GM18907 (cell line): Measurements from ENCODE around the gene SIAH1.
"Not testable (repeated sequence)": the region's sequence is repeated elsewhere in the genome, so short reads cannot be mapped to it uniquely, and the experiment has no call there.

Experiments
- ATAC-seq: cut with Tn5 transposase; IDR thresholded peaks from one replicate; pipeline ENCODE4 v1.9.1; 2021; ENCODE audit warnings: mild to moderate bottlenecking, moderate library complexity; ENCODE audit not compliant: unreplicated experiment

SIAH1 gene

DNA sequence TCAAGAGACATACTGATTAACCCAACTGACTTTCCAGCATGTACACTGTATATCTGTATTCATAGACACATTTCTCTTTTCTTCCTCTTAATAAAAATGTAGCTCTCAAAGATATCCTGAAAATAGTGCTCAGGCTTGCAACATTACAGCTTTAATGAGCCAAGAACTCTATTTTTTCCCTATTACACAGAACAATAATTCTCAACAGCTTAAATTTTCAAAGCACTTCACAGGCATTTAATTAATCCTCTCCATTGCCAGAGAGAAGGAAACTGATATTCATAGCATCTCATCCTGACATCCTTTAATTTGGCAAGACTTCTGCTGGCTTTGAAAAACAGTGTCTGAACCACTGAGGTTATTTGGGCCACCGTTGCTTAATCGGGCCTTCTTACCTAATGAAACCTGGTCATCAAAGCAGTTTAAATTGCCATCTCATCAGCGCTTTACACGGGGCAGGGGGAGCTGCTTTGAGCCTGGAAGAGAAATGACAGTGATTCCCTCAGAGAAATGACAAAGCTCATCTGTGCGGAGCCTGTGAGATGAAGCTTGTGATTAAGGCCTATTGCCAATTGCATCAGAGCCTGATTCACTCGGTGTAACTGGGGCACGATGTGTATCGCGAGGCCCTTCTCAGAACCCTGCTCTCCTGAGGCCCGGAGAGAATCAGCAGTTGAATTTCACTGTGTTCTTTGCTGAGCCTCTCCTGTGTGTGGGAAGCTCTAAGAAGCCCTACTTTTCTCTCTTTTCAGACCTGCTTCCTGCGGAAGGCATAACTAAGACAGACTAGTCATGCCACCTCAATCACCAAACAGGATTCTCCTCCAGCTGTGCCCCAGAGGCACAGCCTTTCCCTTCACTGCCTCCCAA lies 8.5 kb upstream of the SIAH1 start:
- ATAC-seq, result no peak

DNA sequence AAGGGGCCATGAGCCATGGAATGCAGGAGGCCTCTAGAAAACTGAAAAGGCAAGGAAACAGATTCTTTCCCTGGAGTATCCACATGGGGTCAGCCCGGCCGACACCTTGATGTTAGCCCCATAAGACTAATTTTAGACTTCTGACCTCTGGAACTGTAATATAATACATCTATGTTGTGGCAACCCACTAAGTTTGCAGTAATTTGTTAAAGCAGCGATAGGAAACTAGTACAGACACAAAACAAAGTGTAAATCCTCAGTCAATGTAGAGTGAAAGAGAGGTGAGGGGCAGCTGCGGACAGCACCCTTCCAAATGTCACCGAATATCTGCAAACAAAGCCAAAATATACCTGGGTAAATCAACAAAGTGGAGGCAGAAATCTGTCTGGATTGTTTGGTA lies 7.2 kb upstream of the SIAH1 start:
- ATAC-seq, result no peak

GRCh38 chr16:48386559-48387312 lies 1.5 kb upstream of the SIAH1 start:
- ATAC-seq, result no peak

DNA sequence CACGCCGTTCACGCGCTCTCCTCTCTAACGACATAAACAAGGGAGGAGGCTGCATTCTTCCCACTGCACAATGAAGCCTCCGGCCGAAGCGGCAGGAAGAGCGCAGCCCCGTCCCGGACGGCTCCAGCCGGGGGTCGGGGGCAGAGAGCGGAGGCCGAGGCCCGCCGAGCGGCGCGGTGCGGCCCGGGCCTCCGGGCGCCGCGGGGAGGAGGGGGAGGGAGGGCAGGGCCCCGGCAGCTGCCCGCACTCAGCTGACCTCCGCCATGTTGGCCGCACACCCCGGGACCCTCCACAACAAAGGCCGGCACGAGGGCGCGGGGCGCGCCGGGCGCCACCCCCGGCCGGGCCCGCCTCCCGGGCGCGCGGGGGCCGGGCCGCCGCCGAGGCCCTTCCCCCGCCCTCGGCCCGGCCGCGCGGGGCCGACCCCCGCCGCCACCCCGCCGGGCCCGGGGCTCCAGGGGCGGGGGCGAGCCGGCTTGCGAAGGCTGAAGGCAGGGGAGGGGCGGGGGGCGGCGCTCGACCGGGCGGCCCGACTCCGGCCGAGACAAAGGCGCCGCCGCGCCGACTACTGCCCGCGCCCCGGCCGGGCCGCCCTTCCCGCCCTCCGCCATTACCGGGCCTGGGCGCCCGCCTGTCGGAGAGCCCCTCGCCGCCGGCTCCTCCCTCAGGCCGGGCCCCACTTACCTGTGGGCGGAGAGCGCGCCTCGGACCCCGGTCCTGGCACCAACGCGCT lies 527 bp downstream of the SIAH1 start:
- ATAC-seq, result peak; percentile 60

DNA sequence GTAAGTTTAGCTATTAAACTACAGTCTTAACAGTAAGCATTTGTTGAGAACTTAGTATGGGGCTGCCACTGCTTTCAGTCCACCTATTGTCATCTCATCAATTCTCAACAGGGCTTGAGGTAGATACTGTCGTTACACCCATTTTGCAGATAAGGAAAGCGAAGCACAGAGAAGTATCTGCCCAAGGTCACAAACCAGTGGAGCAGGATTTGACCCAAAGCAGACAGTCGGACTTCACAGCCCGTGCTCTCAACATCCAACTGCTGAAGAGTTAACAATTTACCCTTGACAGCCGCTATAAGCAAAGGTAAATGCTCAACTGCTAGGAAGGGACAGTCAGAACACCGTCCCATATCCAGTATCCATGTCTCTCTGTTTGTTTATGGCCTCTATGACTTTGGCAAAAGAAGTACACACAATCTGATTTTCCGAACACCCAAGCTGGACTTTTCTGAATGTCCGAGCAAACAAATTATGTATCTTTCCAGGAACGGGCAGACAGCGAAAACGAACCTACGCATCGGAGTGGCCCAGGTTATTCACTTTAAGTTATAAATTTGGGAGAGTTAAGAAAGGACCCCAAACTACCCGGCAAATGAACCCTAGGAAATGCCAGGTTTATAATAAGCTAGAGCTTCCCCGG lies 1.2 kb downstream of the SIAH1 start:
- ATAC-seq, result no peak

GRCh38 chr16:48383009-48383876 lies 2.0 kb downstream of the SIAH1 start:
- ATAC-seq, result no peak

DNA sequence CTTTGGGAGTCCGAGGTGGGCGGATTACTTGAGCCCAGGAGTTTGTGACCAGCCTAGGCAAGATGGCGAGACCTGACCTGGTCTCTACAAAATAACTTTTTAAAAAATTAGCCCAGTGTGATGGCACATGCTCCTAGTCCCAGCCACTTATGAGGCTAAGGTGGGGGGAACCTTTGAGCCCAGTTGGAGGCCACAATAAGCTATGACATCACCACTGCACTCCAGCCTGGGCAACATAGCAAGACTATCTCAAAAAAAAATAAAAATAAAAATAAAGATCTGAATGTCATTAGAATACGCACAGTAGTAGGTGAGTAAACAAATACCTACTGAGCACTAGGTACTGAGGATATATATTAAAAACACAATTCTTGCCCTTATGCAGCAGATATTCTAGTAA lies 3.1 kb downstream of the SIAH1 start:
- ATAC-seq, result no peak

DNA sequence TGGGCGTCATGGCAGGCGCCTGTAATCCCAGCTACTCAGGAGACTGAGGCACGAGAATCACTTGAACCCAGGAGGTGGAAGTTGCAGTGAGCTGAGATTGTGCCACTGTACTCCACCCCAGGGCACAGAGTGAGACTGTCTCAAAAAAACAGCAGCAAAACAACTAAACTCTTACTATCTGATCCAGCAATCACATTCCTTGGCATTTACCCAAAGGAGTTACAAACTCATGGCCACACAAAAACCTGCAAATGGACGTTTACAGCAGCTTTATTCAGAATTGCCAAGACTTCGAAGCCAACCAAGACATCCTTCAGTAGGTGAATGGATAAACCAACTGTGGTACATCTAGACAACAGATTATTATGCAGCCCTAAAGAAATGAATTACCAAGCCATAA lies 4.0 kb downstream of the SIAH1 start:
- no peak for ATAC-seq

DNA sequence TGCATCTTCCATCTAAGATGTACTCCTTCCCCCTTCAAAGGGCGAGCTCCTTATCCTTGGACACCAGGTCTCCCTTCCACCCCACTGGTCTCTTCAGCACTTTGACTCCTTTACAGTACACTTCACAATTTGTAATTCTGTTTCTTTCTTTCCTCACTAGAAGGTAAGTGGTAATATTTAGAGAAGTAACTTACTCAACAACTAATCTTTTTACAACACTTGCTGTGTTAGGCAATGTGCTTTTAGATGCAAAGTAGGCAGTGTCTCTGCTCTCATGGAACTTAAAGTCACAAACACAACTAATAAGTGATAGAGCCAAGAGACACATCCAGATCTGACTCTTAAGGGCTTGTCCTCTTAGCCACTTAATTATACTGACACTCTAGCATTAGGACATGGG lies 6.4 kb downstream of the SIAH1 start:
- ATAC-seq, result no peak

GRCh38 chr16:48378276-48378675 lies 6.9 kb downstream of the SIAH1 start:
- no peak for ATAC-seq

DNA sequence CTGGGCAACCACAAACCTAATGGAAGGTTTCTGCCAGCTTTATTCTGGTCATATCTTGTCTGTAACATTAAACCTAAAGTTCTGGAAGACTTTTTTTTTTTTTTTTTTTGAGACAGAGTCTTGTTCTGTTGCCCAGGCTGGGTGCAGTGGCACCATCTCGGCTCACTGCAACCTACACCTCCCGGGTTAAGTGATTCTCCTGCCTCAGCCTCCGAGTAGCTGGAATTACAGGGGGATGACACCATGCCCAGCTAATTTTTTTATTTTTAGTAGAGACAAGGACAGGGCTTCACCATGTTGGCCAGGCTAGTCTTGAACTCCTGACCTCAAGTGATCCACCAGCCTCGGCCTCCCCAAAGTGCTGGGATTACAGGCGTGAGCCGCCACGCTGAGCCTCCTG lies 7.9 kb downstream of the SIAH1 start:
- not testable (repeated sequence) for ATAC-seq

DNA sequence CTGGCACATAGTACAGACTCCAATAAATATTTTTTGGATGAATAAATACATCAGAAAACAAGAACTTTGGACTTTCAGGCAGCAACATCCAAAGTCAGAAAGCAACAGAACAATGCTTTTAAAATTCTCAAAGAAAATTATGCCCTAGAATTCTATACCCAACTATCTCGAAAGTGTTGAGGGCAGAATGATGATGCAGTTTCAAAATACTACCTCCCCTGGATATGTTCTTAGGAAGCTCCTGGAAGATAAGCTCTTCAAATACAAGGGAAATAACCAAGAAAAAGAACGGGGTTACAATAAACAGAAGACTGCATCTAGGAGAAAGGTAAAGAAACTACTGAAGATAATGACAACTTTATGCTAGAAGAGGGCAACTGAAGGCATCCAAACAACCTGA lies 11.0 kb downstream of the SIAH1 start:
- no peak for ATAC-seq

- no peak for ATAC-seq
These were observed 11.8 kb downstream of the SIAH1 start for GRCh38 chr16:48373258-48374029.

- ATAC-seq, result no peak
These were observed 12.5 kb downstream of the SIAH1 start for GRCh38 chr16:48372744-48373143.

DNA sequence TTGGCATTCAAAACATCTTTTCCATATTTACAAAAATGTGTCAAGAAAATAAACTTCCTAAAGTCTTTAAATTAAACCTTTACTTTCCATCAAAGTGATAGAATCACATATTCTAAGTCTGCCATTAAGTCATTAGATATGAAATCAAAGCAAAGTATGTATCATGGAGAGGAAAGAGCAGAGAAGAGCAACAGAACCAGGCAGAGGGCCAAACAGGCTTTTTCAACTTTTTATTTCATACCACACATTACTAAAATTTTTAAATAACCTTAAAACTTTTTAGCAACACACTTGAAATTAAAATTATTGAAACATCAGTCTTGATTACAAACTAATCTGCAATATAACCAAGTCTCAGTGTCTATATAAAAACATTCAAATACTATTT lies 13.8 kb downstream of the SIAH1 start:
- ATAC-seq, result no peak

- not testable (repeated sequence) for ATAC-seq
These were observed 14.4 kb downstream of the SIAH1 start for GRCh38 chr16:48370668-48371392.

- no peak for ATAC-seq
These were observed 15.0 kb downstream of the SIAH1 start for GRCh38 chr16:48370229-48370628.

GRCh38 chr16:48369765-48370164 lies 15.4 kb downstream of the SIAH1 start:
- no peak for ATAC-seq
